ENCODE data around the gene DARS1.

- TF ChIP-seq CTCF (IDR thresholded peaks at IDR 0.05): no peak
- TF ChIP-seq POLR2A (IDR thresholded peaks at IDR 0.05): no peak
Measured at GRCh38 chr2:136014411-136014810, 29.0 kb upstream of the DARS1 start.
